NCI-H446 (cell line): ENCODE results near the gene PIP4P1.
"Not testable (repeated sequence)": the region's sequence is repeated elsewhere in the genome, so short reads cannot be mapped to it uniquely, and the experiment has no call there.

ENCODE experiments used
- DNase-seq, 2 experiments: peaks; one replicate each; lab custom pipeline; 2025; lab: John Stamatoyannopoulos, UW

Gene PIP4P1

GRCh38 chr14:20461225-20462141 lies at the start of gene PIP4P1:
Gene PIP4P1 (minus strand): TSS chr14:20461434. CDS start chr14:20461325, 109 bp downstream.
- peak; percentile 99 to 100 for DNase-seq

- DNase-seq = no peak
These were observed 47.1 kb upstream of the PIP4P1 start for GRCh38 chr14:20508367-20508766.

- DNase-seq = not testable (repeated sequence)
These were observed 46.3 kb upstream of the PIP4P1 start for GRCh38 chr14:20507537-20507936.

- DNase-seq = not testable (repeated sequence)
These were observed 45.5 kb upstream of the PIP4P1 start for GRCh38 chr14:20506752-20507151.

GRCh38 chr14:20506276-20506675 lies 45.0 kb upstream of the PIP4P1 start:
- not testable (repeated sequence) for DNase-seq

GRCh38 chr14:20503898-20504297 lies 42.7 kb upstream of the PIP4P1 start:
- DNase-seq = no peak

- DNase-seq = peak in 1 of 2 experiments; percentile 31
These were observed 40.1 kb upstream of the PIP4P1 start for GRCh38 chr14:20501346-20501745.

GRCh38 chr14:20499881-20500280 lies 38.6 kb upstream of the PIP4P1 start:
- DNase-seq = no peak

- no peak for DNase-seq
These were observed 37.9 kb upstream of the PIP4P1 start for GRCh38 chr14:20499108-20499507.

GRCh38 chr14:20498622-20499021 lies 37.4 kb upstream of the PIP4P1 start:
- no peak for DNase-seq

- no peak for DNase-seq
These were observed 33.9 kb upstream of the PIP4P1 start for GRCh38 chr14:20494935-20495766.

- DNase-seq = no peak
These were observed 32.4 kb upstream of the PIP4P1 start for GRCh38 chr14:20493634-20494033.

GRCh38 chr14:20492486-20492885 lies 31.3 kb upstream of the PIP4P1 start:
- no peak for DNase-seq

GRCh38 chr14:20490563-20490962 lies 29.3 kb upstream of the PIP4P1 start:
- no peak for DNase-seq

GRCh38 chr14:20489093-20489994 lies 28.1 kb upstream of the PIP4P1 start:
- no peak for DNase-seq

GRCh38 chr14:20487396-20487725 lies 26.1 kb upstream of the PIP4P1 start:
- DNase-seq = no peak

GRCh38 chr14:20486684-20487395 lies 25.6 kb upstream of the PIP4P1 start:
- no peak for DNase-seq

- DNase-seq = no peak
These were observed 24.7 kb upstream of the PIP4P1 start for GRCh38 chr14:20485900-20486299.

- no peak for DNase-seq
These were observed 21.1 kb upstream of the PIP4P1 start for GRCh38 chr14:20482382-20482781.

- DNase-seq = no peak
These were observed 17.7 kb upstream of the PIP4P1 start for GRCh38 chr14:20478894-20479293.

- no peak for DNase-seq
These were observed 16.1 kb upstream of the PIP4P1 start for GRCh38 chr14:20477211-20477876.
